GM19455 (cell line): ENCODE data around the gene METTL16.

ENCODE experiments used
- ATAC-seq: cut with Tn5 transposase; IDR thresholded peaks from one replicate; pipeline ENCODE4 v1.9.1; 2021; ENCODE audit not compliant: unreplicated experiment

The METTL16 gene

GRCh38 chr17:2397247-2398171 is 114.2 kb downstream of the METTL16 start:
- ATAC-seq = no peak

- no peak for ATAC-seq
These were observed 115.0 kb downstream of the METTL16 start for GRCh38 chr17:2396568-2397246.

GRCh38 chr17:2396192-2396567 is 115.5 kb downstream of the METTL16 start:
- no peak for ATAC-seq

GRCh38 chr17:2395258-2396181 is 116.2 kb downstream of the METTL16 start:
- no peak for ATAC-seq

- ATAC-seq = no peak
These were observed 116.9 kb downstream of the METTL16 start for GRCh38 chr17:2394775-2395201.

DNA sequence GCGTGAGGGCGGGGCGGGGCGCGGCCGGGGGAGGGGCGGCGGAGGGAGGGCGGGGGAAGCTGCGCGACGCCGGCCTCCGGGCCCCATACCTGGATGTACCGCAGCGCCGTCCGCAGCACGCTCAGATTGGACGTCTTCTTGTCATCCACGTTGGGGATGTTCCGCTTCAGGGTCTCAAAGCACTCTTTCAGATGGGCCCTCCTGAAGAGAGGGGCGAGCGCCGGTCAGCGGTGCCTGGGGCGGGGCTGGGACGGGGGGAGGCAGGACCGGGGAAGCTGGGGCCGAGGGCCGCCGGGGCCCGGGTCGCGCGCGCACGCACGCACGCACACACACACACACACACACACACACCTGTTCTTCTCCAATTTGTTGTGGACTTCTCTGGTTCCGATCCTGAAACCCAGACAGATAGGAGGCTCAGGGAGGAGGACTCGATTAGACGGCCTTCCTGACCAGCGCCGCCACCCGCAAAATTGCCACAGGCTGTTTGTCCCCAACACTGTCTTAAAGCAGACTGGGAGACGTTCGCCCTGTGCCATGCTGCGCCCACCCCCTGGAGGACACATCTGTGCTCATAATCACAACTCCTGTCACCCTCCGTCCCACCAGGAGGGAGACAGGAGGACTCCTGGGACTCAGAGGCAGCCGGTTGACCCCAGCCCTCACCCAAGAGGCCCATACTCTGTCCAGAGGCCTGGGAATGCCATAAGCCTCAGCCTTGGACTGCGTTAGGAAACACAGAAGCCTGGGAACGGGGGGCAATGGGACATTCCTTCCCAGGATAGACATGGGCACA is 117.5 kb downstream of the METTL16 start:
- no peak for ATAC-seq

DNA sequence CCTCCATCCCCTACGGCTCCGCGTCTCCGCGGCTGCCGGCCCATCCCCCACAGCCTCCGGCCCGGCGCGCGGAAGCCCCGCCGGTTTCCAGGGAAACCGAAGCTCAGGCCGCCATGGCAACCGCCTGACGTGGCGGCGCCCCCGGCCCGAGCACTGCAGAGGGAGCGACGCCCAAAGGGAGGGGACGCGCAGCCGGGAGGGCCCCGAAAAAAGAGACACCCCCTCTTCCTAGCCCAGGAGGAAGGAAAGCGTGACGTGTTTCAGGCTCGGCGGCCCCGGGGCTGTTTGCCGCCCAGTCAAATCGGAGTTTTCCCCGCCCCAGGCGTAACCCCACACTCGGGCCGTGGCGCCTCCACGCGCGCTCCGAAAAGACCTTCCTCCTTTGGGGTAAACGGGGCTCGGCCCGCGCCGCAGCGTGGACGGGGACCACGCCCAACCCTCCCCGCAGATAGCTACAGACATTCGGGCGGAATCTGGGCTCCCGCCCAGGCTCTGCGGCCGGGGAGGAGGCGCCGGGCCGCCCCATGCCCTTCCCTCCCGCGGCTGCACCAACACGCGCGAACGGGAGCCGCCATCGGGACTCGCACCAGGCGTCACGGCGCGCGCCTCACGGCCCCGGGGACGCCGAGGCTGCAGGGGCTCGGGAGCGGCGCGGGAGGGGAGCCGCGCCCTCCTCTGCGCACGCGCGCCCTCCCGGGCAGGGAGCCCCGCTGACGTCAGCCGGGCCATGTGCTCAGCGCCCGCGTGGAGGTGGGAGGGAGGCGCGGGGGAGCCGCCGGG is 118.3 kb downstream of the METTL16 start:
- ATAC-seq = peak; percentile 31

GRCh38 chr17:2392252-2393173 is 119.2 kb downstream of the METTL16 start:
- ATAC-seq = peak; percentile 49

DNA sequence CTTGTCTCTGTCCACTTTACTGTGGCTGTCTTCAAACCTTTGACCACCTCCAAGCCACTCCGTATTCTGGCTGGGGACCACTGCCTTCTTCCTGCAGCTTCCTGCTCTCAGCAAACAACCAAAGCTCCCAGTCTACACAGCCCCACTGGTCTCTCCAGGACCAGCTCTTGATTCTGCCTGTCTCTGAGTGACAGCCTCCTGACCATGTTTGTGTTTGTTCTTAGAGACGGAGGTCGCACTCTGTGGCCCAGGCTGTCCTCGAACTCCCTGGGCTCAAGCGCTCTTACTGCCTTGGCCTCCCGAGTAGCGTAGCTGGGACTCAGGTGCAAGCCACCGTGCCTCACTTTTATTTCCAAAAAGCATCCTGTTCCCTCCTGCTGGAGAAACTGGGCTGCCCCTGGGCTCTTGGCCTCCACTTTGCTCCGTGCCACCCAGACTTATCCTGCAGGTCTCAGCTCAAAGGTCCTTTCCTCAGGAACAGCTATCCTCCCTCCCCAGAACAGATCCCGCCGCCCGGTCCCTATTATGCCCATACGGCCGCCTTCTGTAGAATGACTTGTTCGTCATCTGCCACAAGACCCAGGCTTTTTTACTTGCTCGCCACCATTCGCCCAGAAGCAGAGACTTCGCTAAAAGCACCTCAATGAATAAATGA is 120.0 kb downstream of the METTL16 start:
- ATAC-seq = no peak

DNA sequence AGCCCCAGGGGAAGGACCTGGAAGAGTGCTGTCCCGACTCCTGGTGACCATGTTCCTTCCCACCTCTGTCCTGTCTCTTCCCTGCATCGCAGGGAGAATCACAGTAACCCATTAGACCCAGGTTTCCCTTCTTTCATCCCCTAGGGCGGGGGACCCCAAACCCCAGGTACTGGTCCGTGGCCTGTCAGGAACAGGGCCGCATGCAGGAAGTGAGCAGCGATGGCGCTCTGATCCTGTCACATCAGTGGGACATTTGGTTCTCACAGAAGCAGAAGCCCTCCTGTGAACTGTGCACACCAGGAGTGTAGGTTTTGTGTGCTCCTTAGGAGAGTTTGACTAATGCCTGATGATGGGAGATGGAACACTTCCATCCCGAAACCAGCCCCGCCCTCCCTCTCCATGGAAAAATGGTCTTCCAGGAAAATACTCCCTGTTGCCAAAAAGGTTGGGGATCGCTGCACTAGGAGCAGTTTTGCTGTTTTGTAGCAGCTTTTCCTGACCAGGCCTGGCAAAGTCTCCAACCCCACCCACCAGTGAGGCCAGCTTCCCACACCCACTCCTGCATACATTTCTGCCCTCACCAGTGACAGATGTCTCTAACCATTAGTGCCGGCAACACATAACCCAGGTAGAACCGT is 121.4 kb downstream of the METTL16 start:
- no peak for ATAC-seq

GRCh38 chr17:2388683-2389055 is 123.0 kb downstream of the METTL16 start:
- ATAC-seq = no peak

DNA sequence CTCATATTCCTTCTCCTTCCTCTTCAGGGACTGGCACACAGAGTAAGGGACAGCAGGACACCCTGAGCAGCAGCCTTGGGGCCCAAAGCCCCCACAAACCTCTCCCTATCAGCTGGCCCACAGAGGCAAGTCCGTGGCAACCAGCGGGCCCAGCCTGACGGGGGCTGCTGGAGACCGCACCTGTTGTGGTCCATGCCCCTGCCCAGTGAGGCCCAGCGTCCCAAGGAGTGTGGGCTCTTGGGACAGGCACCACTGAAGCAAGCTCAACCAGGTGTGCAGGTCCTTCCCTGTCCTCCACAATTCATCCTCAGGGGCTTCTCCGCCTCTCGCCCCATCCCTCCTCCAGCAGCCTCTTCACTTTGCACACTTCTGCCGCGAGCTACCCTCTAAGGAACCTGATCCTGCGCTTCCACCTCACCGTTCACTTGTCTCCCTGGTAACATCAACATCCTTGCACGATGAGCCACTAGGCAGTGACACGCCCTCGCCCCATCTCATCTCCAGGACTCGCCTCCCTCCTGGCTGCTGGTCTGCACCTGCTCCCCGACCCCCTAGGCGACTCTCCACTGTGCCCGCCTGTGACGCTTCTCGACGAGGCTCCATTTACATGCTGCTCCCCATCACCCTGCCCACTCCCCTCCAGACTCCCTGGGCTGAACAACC is 123.5 kb downstream of the METTL16 start:
- ATAC-seq = no peak

GRCh38 chr17:2387086-2388019 is 124.3 kb downstream of the METTL16 start:
- no peak for ATAC-seq

GRCh38 chr17:2386400-2387085 is 125.1 kb downstream of the METTL16 start:
- no peak for ATAC-seq
